ENCODE measurements around the gene IP6K3. TPM values are rescaled to one million over a fixed set of nuclear protein-coding genes. Genes with fewer than 3 reads are reported as not detected.

Gene IP6K3
- polyA plus RNA-seq, 1 donor (not counting 4 experiments of a cell fraction or from before 2014, with no cell fraction given): not detected

DNA sequence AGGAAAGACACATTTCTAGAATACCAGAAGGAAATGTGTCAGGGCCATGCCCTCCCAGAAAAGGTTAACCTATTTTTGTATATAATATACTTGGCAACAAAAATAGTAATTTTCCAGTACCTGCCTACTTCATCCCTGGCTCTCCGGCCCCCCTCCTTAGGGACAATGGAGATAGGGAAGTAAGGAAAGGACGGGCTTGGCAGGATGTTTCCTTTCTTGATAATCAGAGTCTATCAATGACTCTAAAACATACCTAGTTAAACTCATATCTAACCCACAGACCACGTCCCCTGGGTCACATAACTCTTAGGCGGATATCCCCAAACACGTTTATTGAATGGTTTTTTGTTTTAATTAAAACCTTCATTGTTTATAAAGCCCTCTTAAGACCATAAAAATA is 47.0 kb downstream of the IP6K3 start:
- Histone ChIP-seq H3K4me3 (ENCODE audit: control insufficient read depth in 2 of 3, extremely low read depth in 1 of 3, insufficient read depth in 2 of 3, low read depth in 1 of 3, low read length in 3 of 3) (no peak overlapping the region), H3K4me2 (ENCODE audit: control insufficient read depth, extremely low read depth, insufficient read depth, low read depth, low read length) (no peak overlapping the region), H2AFZ (ENCODE audit: control insufficient read depth, low read length) (no peak overlapping the region), H3K27ac (ENCODE audit: control insufficient read depth, insufficient read depth, low read length) (no peak overlapping the region), H3K36me3 (ENCODE audit: control insufficient read depth in 2 of 2, extremely low read depth in 1 of 2, insufficient read depth in 2 of 2, low read length in 2 of 2) (peaks cover 22 to 51% of the 10 kb centered on the region in 2 experiments), H3K27me3 (ENCODE audit: control insufficient read depth, extremely low read depth, insufficient read depth, low read length) (no peaks in the 10 kb centered on the region), H4K20me1 (ENCODE audit: control insufficient read depth, extremely low read depth, insufficient read depth, low read length) (peaks cover 6% of the 10 kb centered on the region), H3K4me1 (ENCODE audit: control insufficient read depth, extremely low read depth, insufficient read depth, low read length) (peaks cover 46% of the 10 kb centered on the region), H3K9me1 (ENCODE audit: control insufficient read depth, extremely low read depth, insufficient read depth, low read length) (no peaks in the 10 kb centered on the region), H3K9me3 (ENCODE audit: control insufficient read depth, low read depth, low read length) (no peaks in the 10 kb centered on the region), H3K9ac (ENCODE audit: control insufficient read depth, extremely low read depth, insufficient read depth, low read length) (no peak overlapping the region), H3K79me2 (ENCODE audit: control insufficient read depth, insufficient read depth, low read length) (no peaks in the 10 kb centered on the region)
- FAIRE-seq (no peak), DNase-seq (ENCODE audit: low read depth, low spot score) (no peak)
- dilution Hi-C loops (cut with MboI; ENCODE audit: extremely low pct_ligation_motif_present, low sequenced_read_pairs): no loop called here
- TF ChIP-seq, protein P1, sequence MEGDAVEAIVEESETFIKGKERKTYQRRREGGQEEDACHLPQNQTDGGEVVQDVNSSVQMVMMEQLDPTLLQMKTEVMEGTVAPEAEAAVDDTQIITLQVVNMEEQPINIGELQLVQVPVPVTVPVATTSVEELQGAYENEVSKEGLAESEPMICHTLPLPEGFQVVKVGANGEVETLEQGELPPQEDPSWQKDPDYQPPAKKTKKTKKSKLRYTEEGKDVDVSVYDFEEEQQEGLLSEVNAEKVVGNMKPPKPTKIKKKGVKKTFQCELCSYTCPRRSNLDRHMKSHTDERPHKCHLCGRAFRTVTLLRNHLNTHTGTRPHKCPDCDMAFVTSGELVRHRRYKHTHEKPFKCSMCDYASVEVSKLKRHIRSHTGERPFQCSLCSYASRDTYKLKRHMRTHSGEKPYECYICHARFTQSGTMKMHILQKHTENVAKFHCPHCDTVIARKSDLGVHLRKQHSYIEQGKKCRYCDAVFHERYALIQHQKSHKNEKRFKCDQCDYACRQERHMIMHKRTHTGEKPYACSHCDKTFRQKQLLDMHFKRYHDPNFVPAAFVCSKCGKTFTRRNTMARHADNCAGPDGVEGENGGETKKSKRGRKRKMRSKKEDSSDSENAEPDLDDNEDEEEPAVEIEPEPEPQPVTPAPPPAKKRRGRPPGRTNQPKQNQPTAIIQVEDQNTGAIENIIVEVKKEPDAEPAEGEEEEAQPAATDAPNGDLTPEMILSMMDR (optimal IDR thresholded peaks at IDR 0.05 in 1 of 3, IDR thresholded peaks at IDR 0.05 in 1 of 3, conservative IDR thresholded peaks at IDR 0.05 in 1 of 3; ENCODE audit: extremely low read depth in 1 of 3, insufficient read depth in 2 of 3, low read length in 3 of 3): no peak
- TF ChIP-seq EZH2 (IDR thresholded peaks at IDR 0.05; ENCODE audit: low read length): no peak

- Histone ChIP-seq H3K36me3 (ENCODE audit: control insufficient read depth in 2 of 2, extremely low read depth in 1 of 2, insufficient read depth in 2 of 2, low read length in 2 of 2) (peaks cover 22 to 47% of the 10 kb centered on the region in 2 experiments), H3K27ac (ENCODE audit: control insufficient read depth, insufficient read depth, low read length) (peak overlapping the region; percentile 37), H3K79me2 (ENCODE audit: control insufficient read depth, insufficient read depth, low read length) (no peaks in the 10 kb centered on the region), H3K4me2 (ENCODE audit: control insufficient read depth, extremely low read depth, insufficient read depth, low read depth, low read length) (peak overlapping the region; percentile 20), H3K27me3 (ENCODE audit: control insufficient read depth, extremely low read depth, insufficient read depth, low read length) (no peaks in the 10 kb centered on the region), H2AFZ (ENCODE audit: control insufficient read depth, low read length) (no peak overlapping the region), H3K9me1 (ENCODE audit: control insufficient read depth, extremely low read depth, insufficient read depth, low read length) (no peaks in the 10 kb centered on the region), H4K20me1 (ENCODE audit: control insufficient read depth, extremely low read depth, insufficient read depth, low read length) (peaks cover 6% of the 10 kb centered on the region), H3K4me1 (ENCODE audit: control insufficient read depth, extremely low read depth, insufficient read depth, low read length) (peaks cover 52% of the 10 kb centered on the region), H3K4me3 (ENCODE audit: control insufficient read depth in 2 of 3, extremely low read depth in 1 of 3, insufficient read depth in 2 of 3, low read depth in 1 of 3, low read length in 3 of 3) (no peak overlapping the region), H3K9me3 (ENCODE audit: control insufficient read depth, low read depth, low read length) (no peaks in the 10 kb centered on the region), H3K9ac (ENCODE audit: control insufficient read depth, extremely low read depth, insufficient read depth, low read length) (peak overlapping the region; percentile 30)
- no peak for TF ChIP-seq EZH2 (IDR thresholded peaks at IDR 0.05; ENCODE audit: low read length)
- TF ChIP-seq, protein P1 (optimal IDR thresholded peaks at IDR 0.05 in 1 of 3, IDR thresholded peaks at IDR 0.05 in 1 of 3, conservative IDR thresholded peaks at IDR 0.05 in 1 of 3; ENCODE audit: extremely low read depth in 1 of 3, insufficient read depth in 2 of 3, low read length in 3 of 3): no peak
- no peak for DNase-seq (ENCODE audit: low read depth, low spot score)
- FAIRE-seq: no peak
- dilution Hi-C loops (cut with MboI; ENCODE audit: extremely low pct_ligation_motif_present, low sequenced_read_pairs): no loop called here
Observed at GRCh38 chr6:33699131-33699530, 47.6 kb downstream of the IP6K3 start.

Measured in keratinocyte (primary cell).